ENCODE data around the gene RASGEF1C.

RASGEF1C gene

GRCh38 chr5:180159756-180160155 is 49.3 kb downstream of the RASGEF1C start:
- Histone ChIP-seq H3K27me3 (ENCODE audit: insufficient read depth, insufficient read length) (no peaks in the 10 kb centered on the region), H3K4me1 (ENCODE audit: insufficient read depth, insufficient read length) (no peaks in the 10 kb centered on the region), H3K36me3 (ENCODE audit: insufficient read depth, insufficient read length, low read length) (no peaks in the 10 kb centered on the region), H3K4me3 (ENCODE audit: insufficient read length, low read depth) (no peak overlapping the region), H3K9me3 (ENCODE audit: insufficient read depth, low read length) (no peaks in the 10 kb centered on the region), H3K9ac (ENCODE audit: insufficient read length, low read depth) (no peak overlapping the region)
- no peak for DNase-seq (ENCODE audit: low read depth, low spot score)
- no peak for TF ChIP-seq YY1 (IDR thresholded peaks at IDR 0.05; ENCODE audit: insufficient read depth, insufficient read length)
- no peak for TF ChIP-seq SUZ12 (IDR thresholded peaks at IDR 0.05; ENCODE audit: extremely low read depth, insufficient read depth, insufficient read length)

- Histone ChIP-seq H3K27me3 (ENCODE audit: insufficient read depth, insufficient read length) (no peaks in the 10 kb centered on the region), H3K9ac (ENCODE audit: insufficient read length, low read depth) (no peak overlapping the region), H3K36me3 (ENCODE audit: insufficient read depth, insufficient read length, low read length) (no peaks in the 10 kb centered on the region), H3K9me3 (ENCODE audit: insufficient read depth, low read length) (no peaks in the 10 kb centered on the region), H3K4me1 (ENCODE audit: insufficient read depth, insufficient read length) (no peaks in the 10 kb centered on the region), H3K4me3 (ENCODE audit: insufficient read length, low read depth) (no peak overlapping the region)
- DNase-seq (ENCODE audit: low read depth, low spot score), result no peak
- TF ChIP-seq YY1 (IDR thresholded peaks at IDR 0.05; ENCODE audit: insufficient read depth, insufficient read length) (no peak), SUZ12 (IDR thresholded peaks at IDR 0.05; ENCODE audit: extremely low read depth, insufficient read depth, insufficient read length) (no peak), ZNF274 (IDR thresholded peaks at IDR 0.05; ENCODE audit: low read depth, low read length) (no peak)
Observed at GRCh38 chr5:180157866-180158265, 51.1 kb downstream of the RASGEF1C start.

- no peaks in the 10 kb centered on the region for H3K36me3 ChIP-seq (ENCODE audit: insufficient read depth, insufficient read length, low read length)
- H3K9ac ChIP-seq (ENCODE audit: insufficient read length, low read depth), result no peak overlapping the region
- no peaks in the 10 kb centered on the region for H3K27me3 ChIP-seq (ENCODE audit: insufficient read depth, insufficient read length)
- DNase-seq (ENCODE audit: low read depth, low spot score), result no peak
- no peaks in the 10 kb centered on the region for H3K9me3 ChIP-seq (ENCODE audit: insufficient read depth, low read length)
- TF ChIP-seq YY1 (IDR thresholded peaks at IDR 0.05; ENCODE audit: insufficient read depth, insufficient read length) (no peak), ZNF274 (IDR thresholded peaks at IDR 0.05; ENCODE audit: low read depth, low read length) (no peak), SUZ12 (IDR thresholded peaks at IDR 0.05; ENCODE audit: extremely low read depth, insufficient read depth, insufficient read length) (no peak)
- no peaks in the 10 kb centered on the region for H3K4me1 ChIP-seq (ENCODE audit: insufficient read depth, insufficient read length)
- no peak overlapping the region for H3K4me3 ChIP-seq (ENCODE audit: insufficient read length, low read depth)
Observed at GRCh38 chr5:180156141-180156540, 52.9 kb downstream of the RASGEF1C start.

DNA sequence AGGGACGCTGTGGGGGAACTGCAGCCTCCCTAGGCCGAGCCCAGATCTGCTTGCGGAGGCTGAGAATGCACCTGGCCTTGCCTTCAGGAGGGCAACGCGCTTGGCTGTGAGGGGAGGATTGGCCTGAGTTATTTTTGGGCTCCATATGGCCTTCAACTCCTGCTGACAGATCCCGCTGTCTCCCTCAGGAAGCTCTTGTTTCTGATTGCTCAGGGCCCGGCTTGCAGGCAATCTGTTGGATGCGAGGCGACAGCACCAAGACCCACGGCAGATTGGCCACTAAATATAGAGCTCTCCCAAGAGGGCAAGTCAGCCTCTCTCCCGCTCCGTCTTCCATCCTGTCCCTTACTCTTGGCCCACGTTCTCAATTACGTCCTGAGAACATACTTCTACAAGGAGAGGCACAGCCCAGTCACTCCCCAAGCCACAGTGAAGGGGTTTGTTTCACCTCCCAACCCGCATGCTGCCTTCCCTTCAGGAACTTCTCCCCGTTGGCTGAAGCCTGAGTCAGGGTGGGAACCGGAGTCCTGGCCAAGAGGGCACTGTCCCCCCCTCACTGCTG is 53.6 kb downstream of the RASGEF1C start:
- DNase-seq (ENCODE audit: low read depth, low spot score), result no peak
- TF ChIP-seq SUZ12 (IDR thresholded peaks at IDR 0.05; ENCODE audit: extremely low read depth, insufficient read depth, insufficient read length) (no peak), YY1 (IDR thresholded peaks at IDR 0.05; ENCODE audit: insufficient read depth, insufficient read length) (no peak), ZNF274 (IDR thresholded peaks at IDR 0.05; ENCODE audit: low read depth, low read length) (no peak)
- Histone ChIP-seq H3K4me1 (ENCODE audit: insufficient read depth, insufficient read length) (no peaks in the 10 kb centered on the region), H3K4me3 (ENCODE audit: insufficient read length, low read depth) (no peak overlapping the region), H3K9ac (ENCODE audit: insufficient read length, low read depth) (no peak overlapping the region), H3K36me3 (ENCODE audit: insufficient read depth, insufficient read length, low read length) (no peaks in the 10 kb centered on the region), H3K27me3 (ENCODE audit: insufficient read depth, insufficient read length) (no peaks in the 10 kb centered on the region), H3K9me3 (ENCODE audit: insufficient read depth, low read length) (no peaks in the 10 kb centered on the region)

- Histone ChIP-seq H3K4me1 (ENCODE audit: insufficient read depth, insufficient read length) (no peaks in the 10 kb centered on the region), H3K36me3 (ENCODE audit: insufficient read depth, insufficient read length, low read length) (no peaks in the 10 kb centered on the region), H3K9ac (ENCODE audit: insufficient read length, low read depth) (no peak overlapping the region), H3K27me3 (ENCODE audit: insufficient read depth, insufficient read length) (no peaks in the 10 kb centered on the region), H3K9me3 (ENCODE audit: insufficient read depth, low read length) (no peaks in the 10 kb centered on the region), H3K4me3 (ENCODE audit: insufficient read length, low read depth) (no peak overlapping the region)
- DNase-seq (ENCODE audit: low read depth, low spot score), result no peak
- no peak for TF ChIP-seq ZNF274 (IDR thresholded peaks at IDR 0.05; ENCODE audit: low read depth, low read length)
- no peak for TF ChIP-seq SUZ12 (IDR thresholded peaks at IDR 0.05; ENCODE audit: extremely low read depth, insufficient read depth, insufficient read length)
Observed at GRCh38 chr5:180154821-180155364, 54.1 kb downstream of the RASGEF1C start.

GRCh38 chr5:180153991-180154390 is 55.0 kb downstream of the RASGEF1C start:
- Histone ChIP-seq H3K27me3 (ENCODE audit: insufficient read depth, insufficient read length) (no peaks in the 10 kb centered on the region), H3K4me1 (ENCODE audit: insufficient read depth, insufficient read length) (no peaks in the 10 kb centered on the region), H3K9me3 (ENCODE audit: insufficient read depth, low read length) (no peaks in the 10 kb centered on the region), H3K36me3 (ENCODE audit: insufficient read depth, insufficient read length, low read length) (no peaks in the 10 kb centered on the region), H3K4me3 (ENCODE audit: insufficient read length, low read depth) (no peak overlapping the region), H3K9ac (ENCODE audit: insufficient read length, low read depth) (no peak overlapping the region)
- no peak for DNase-seq (ENCODE audit: low read depth, low spot score)
- TF ChIP-seq SUZ12 (IDR thresholded peaks at IDR 0.05; ENCODE audit: extremely low read depth, insufficient read depth, insufficient read length) (no peak), YY1 (IDR thresholded peaks at IDR 0.05; ENCODE audit: insufficient read depth, insufficient read length) (no peak), ZNF274 (IDR thresholded peaks at IDR 0.05; ENCODE audit: low read depth, low read length) (no peak)

DNA sequence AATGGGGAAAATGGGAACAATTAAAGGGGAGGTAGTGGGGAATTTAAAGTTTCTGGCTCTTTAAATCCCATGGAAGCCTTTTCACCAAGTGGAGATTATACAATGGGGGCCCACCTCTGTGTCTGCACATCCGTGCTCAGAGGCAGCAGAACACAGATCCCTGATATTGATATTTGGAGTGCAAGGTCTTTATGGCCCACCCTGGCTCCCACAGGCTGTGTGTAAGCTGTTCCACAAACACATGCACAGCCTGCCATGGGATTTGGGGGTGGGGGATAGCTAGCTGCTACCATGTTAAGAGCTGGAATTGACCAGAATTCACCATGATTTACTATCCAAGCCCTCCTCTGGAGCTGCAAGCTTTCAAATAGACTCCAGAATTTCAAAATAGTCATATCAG is 55.9 kb downstream of the RASGEF1C start:
- H3K27me3 ChIP-seq (ENCODE audit: insufficient read depth, insufficient read length), result no peaks in the 10 kb centered on the region
- no peak overlapping the region for H3K9ac ChIP-seq (ENCODE audit: insufficient read length, low read depth)
- H3K36me3 ChIP-seq (ENCODE audit: insufficient read depth, insufficient read length, low read length), result no peaks in the 10 kb centered on the region
- TF ChIP-seq ZNF274 (IDR thresholded peaks at IDR 0.05; ENCODE audit: low read depth, low read length), result no peak
- no peak for TF ChIP-seq YY1 (IDR thresholded peaks at IDR 0.05; ENCODE audit: insufficient read depth, insufficient read length)
- TF ChIP-seq SUZ12 (IDR thresholded peaks at IDR 0.05; ENCODE audit: extremely low read depth, insufficient read depth, insufficient read length), result no peak
- no peaks in the 10 kb centered on the region for H3K9me3 ChIP-seq (ENCODE audit: insufficient read depth, low read length)
- no peak for DNase-seq (ENCODE audit: low read depth, low spot score)
- H3K4me1 ChIP-seq (ENCODE audit: insufficient read depth, insufficient read length), result no peaks in the 10 kb centered on the region
- no peak overlapping the region for H3K4me3 ChIP-seq (ENCODE audit: insufficient read length, low read depth)

Data from NT2/D1 (cell line).